Liver (tissue), 3 donors: ENCODE data around the gene PGS1.

Experiments used
- ATF3 ChIP-seq: IDR thresholded peaks from 2 replicates; pipeline ENCODE4 v1.6.1; 2016; ENCODE audit warnings: antibody characterized with exemption
- CTCF ChIP-seq: fragments of 150-350 bp; IDR thresholded peaks from 2 replicates; pipeline ENCODE4 v1.5.1; 2017; ENCODE audit warnings: improper control_type of control experiment, low read depth, low read length; ENCODE audit not compliant: missing input control
- TAF1 ChIP-seq: conservative IDR thresholded peaks from 2 replicates; pipeline ENCODE4 v1.6.1; 2016; ENCODE audit warnings: antibody characterized with exemption, mild to moderate bottlenecking
- donor health status: healthy.
- donor health status: healthy.

DNA sequence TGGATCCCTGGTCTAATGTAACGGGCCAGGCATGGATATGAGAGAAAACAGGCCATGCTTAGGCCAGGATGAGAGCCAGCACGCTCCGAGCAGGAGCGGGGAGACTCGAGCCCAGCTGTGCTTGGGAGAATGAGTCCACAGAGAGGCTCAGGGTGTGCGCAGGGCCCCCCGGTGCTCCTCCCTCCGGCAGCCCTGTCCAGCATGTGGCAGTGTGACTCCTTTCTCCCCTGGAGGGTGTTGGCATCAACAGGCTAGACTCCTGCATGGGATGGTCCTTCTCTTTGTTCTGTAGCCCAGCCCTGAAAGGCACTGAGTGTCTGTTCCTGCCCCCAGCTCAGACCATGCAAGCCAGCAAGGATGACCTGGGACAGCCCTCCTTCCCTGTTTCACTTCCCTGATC is 23.4 kb downstream of the PGS1 start:
- no peak for TF ChIP-seq CTCF
- no peak for TF ChIP-seq ATF3
- TF ChIP-seq TAF1, result no peak
